ENCODE results near the gene RABGAP1L.

- TF ChIP-seq, protein P1, sequence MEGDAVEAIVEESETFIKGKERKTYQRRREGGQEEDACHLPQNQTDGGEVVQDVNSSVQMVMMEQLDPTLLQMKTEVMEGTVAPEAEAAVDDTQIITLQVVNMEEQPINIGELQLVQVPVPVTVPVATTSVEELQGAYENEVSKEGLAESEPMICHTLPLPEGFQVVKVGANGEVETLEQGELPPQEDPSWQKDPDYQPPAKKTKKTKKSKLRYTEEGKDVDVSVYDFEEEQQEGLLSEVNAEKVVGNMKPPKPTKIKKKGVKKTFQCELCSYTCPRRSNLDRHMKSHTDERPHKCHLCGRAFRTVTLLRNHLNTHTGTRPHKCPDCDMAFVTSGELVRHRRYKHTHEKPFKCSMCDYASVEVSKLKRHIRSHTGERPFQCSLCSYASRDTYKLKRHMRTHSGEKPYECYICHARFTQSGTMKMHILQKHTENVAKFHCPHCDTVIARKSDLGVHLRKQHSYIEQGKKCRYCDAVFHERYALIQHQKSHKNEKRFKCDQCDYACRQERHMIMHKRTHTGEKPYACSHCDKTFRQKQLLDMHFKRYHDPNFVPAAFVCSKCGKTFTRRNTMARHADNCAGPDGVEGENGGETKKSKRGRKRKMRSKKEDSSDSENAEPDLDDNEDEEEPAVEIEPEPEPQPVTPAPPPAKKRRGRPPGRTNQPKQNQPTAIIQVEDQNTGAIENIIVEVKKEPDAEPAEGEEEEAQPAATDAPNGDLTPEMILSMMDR (IDR thresholded peaks at IDR 0.05; ENCODE audit: low read depth, low read length) = no peak
- no peak for TF ChIP-seq POLR2A (IDR thresholded peaks at IDR 0.05; ENCODE audit: extremely low read depth, insufficient read length)
- TF ChIP-seq, protein P2, sequence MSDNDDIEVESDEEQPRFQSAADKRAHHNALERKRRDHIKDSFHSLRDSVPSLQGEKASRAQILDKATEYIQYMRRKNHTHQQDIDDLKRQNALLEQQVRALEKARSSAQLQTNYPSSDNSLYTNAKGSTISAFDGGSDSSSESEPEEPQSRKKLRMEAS (IDR thresholded peaks at IDR 0.05; ENCODE audit: low read depth, low read length) = no peak
These were observed 656.2 kb downstream of the RABGAP1L start for GRCh38 chr1:174815474-174815908.
